Mesendoderm (in vitro differentiated cells): ENCODE data around the gene FRMD4A.
"Not testable (repeated sequence)": the region's sequence is repeated elsewhere in the genome, so short reads cannot be mapped to it uniquely, and the experiment has no call there.

ENCODE experiments used
- DNase-seq: peaks from one replicate; pipeline ENCODE4 v3.0.0; 2013
- H2AK5ac ChIP-seq: 2 replicates; pipeline ENCODE4 v1.6.1; 2013; ENCODE audit warnings: low read length, inconsistent platforms
- H2BK120ac ChIP-seq: 2 replicates; pipeline ENCODE4 v1.6.1; 2013; ENCODE audit warnings: low read depth, mild to moderate bottlenecking, low read length, moderate library complexity, mixed read lengths
- H2BK15ac ChIP-seq: replicated peaks from 2 replicates; pipeline ENCODE4 v1.6.1; 2013; ENCODE audit warnings: low read depth, mild to moderate bottlenecking, moderate library complexity
- H2BK5ac ChIP-seq: 2 replicates; pipeline ENCODE4 v1.6.1; 2013; ENCODE audit warnings: low read length, inconsistent platforms
- H3K18ac ChIP-seq: 2 replicates; pipeline ENCODE4 v1.6.1; 2013; ENCODE audit warnings: mild to moderate bottlenecking, low read length, mixed read lengths
- H3K23ac ChIP-seq: one replicate; pipeline ENCODE4 v1.6.1; 2013; ENCODE audit warnings: low read length
- H3K27ac ChIP-seq: 2 replicates; pipeline ENCODE4 v1.5.1; 2013; ENCODE audit warnings: low read depth, mild to moderate bottlenecking, inconsistent platforms, low read length, moderate library complexity
- H3K27me3 ChIP-seq: 2 replicates; pipeline ENCODE4 v1.6.1; 2013; ENCODE audit warnings: low read length, control low read depth, mild to moderate bottlenecking, inconsistent platforms; ENCODE audit not compliant: insufficient read depth, poor library complexity
- H3K36me3 ChIP-seq: 2 replicates; pipeline ENCODE4 v1.6.1; 2013; ENCODE audit warnings: low read length, inconsistent platforms; ENCODE audit not compliant: control insufficient read depth, insufficient read depth
- H3K4ac ChIP-seq: one replicate; pipeline ENCODE4 v1.6.1; 2013; ENCODE audit warnings: low read depth, mild to moderate bottlenecking, low read length, moderate library complexity
- H3K4me1 ChIP-seq: 2 replicates; pipeline ENCODE4 v1.6.1; 2013; ENCODE audit warnings: low read depth, low read length, inconsistent platforms; ENCODE audit not compliant: control insufficient read depth
- H3K4me2 ChIP-seq: 2 replicates; pipeline ENCODE4 v1.6.1; 2013; ENCODE audit warnings: low read length
- H3K4me3 ChIP-seq: 2 replicates; pipeline ENCODE4 v1.5.1; 2013; ENCODE audit warnings: mild to moderate bottlenecking, low read length
- H3K56ac ChIP-seq: one replicate; pipeline ENCODE4 v1.6.1; 2013; ENCODE audit warnings: low read length
- H3K79me1 ChIP-seq: 2 replicates; pipeline ENCODE4 v1.6.1; 2013; ENCODE audit warnings: low read length, inconsistent platforms
- H3K79me2 ChIP-seq: 2 replicates; pipeline ENCODE4 v1.6.1; 2013; ENCODE audit warnings: mild to moderate bottlenecking, low read length; ENCODE audit not compliant: control insufficient read depth, insufficient read depth
- H3K9ac ChIP-seq: 2 replicates; pipeline ENCODE4 v1.6.1; 2013; ENCODE audit warnings: low read length, inconsistent platforms
- H4K5ac ChIP-seq: one replicate; pipeline ENCODE4 v1.6.1; 2013; ENCODE audit warnings: low read length
- H4K8ac ChIP-seq: one replicate; pipeline ENCODE4 v1.6.1; 2013; ENCODE audit warnings: low read depth, mild to moderate bottlenecking, control low read depth, low read length, moderate library complexity
- WGBS: extraction: QIAGEN DNeasy Blood & Tissue Kit; methylation state at CpG from one replicate; pipeline ENCODE4 v1.1.7; 2013; ENCODE audit warnings: low lambda C conversion rate, missing lambda C conversion rate; ENCODE audit not compliant: insufficient coverage; ENCODE audit errors: extremely low coverage; 5-methylcytosine and 5-hydroxymethylcytosine counted together

The FRMD4A gene

DNA sequence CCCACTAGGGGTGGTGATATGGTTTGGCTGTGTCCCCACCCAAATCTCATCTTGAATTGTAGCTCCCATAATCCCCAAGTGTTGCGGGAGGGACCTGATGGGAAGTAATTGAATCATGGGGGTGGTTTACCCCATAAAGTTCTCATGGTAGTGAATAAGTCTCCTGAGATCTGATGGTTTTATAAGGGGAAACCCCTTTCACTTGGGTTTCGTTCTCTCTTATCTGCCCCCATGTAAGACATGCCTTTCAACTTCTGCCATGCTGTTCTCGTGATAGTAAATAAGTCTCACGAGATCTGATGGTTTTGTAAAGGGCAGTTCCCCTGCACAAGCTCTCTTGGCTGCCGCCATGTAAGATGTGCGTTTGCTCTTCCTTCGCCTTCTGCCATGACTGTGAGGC, 117.0 kb downstream of the FRMD4A start:
- H3K9ac ChIP-seq, H3K4me2 ChIP-seq, H3K23ac ChIP-seq, DNase-seq, H3K18ac ChIP-seq, H3K4me1 ChIP-seq, H3K79me1 ChIP-seq, H3K79me2 ChIP-seq, H3K27ac ChIP-seq, H4K5ac ChIP-seq, H3K36me3 ChIP-seq, H4K8ac ChIP-seq, H2BK15ac ChIP-seq, H2AK5ac ChIP-seq, H3K56ac ChIP-seq, H2BK5ac ChIP-seq, H2BK120ac ChIP-seq, H3K27me3 ChIP-seq, H3K4me3 ChIP-seq, H3K4ac ChIP-seq: not testable (repeated sequence)
- no CpG with 5 or more reads among the region's 7 CpGs for WGBS

DNA sequence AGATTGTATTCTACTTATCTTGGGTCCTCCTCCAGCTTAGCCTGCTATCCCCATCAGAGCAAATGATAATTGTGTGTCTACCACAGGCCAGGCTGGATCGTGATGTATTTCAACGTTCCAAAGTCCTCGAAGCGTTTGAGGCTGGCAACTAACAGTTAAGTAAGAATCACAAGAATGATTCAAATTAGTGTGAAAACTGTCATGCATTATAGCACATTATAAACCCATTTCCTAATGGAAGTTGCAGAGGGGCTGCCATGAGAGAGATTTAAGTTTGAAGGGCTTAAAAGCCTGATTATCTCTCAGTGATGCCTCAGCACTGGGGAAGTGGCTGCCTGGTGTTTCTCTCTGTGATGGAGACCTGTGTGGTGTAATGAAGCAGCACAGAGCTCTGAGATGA, 119.1 kb downstream of the FRMD4A start:
- H3K23ac ChIP-seq: no peak overlapping the region
- no peaks in the 10 kb centered on the region for H3K4me1 ChIP-seq
- H3K27ac ChIP-seq: no peak overlapping the region
- no peak overlapping the region for H4K8ac ChIP-seq
- no peak overlapping the region for H2AK5ac ChIP-seq
- no peak overlapping the region for H3K4me3 ChIP-seq
- WGBS: no CpG with 5 or more reads among the region's 4 CpGs
- no peak overlapping the region for H3K4me2 ChIP-seq
- no peaks in the 10 kb centered on the region for H3K79me1 ChIP-seq
- H3K56ac ChIP-seq: no peak overlapping the region
- no peaks in the 10 kb centered on the region for H3K79me2 ChIP-seq
- no peak overlapping the region for H2BK5ac ChIP-seq
- H3K9ac ChIP-seq: no peak overlapping the region
- H3K36me3 ChIP-seq: no peaks in the 10 kb centered on the region
- no peak overlapping the region for H2BK15ac ChIP-seq
- H3K18ac ChIP-seq: no peak overlapping the region
- DNase-seq: no peak
- H2BK120ac ChIP-seq: no peak overlapping the region
- H3K27me3 ChIP-seq: no peaks in the 10 kb centered on the region
- H3K4ac ChIP-seq: no peak overlapping the region
- H4K5ac ChIP-seq: no peak overlapping the region

DNA sequence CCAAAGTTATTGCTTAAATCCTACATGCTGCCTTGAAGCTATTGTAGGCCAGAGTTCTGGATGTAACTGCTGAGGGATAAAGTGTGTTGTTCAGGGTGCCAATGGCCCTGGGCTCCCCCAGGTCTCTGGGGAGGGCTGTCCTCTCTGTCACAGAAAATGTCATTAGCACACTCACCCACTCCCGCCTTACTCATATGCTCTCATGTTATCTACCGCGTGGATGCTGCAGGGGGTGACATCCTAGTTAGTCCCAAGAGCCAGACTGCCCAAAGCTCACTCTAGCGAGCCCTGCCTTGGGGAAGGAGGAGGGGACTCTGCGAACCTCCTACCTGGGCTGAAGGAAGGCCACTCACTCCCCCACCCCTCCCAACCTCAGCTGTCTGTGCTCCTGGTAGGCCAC, 122.5 kb downstream of the FRMD4A start:
- Histone ChIP-seq H3K79me1 (no peaks in the 10 kb centered on the region), H4K8ac (no peak overlapping the region), H2BK5ac (no peak overlapping the region), H2AK5ac (no peak overlapping the region), H3K56ac (no peak overlapping the region), H4K5ac (no peak overlapping the region), H3K23ac (no peak overlapping the region), H3K36me3 (no peaks in the 10 kb centered on the region), H3K18ac (no peak overlapping the region), H3K4me2 (no peak overlapping the region), H2BK15ac (no peak overlapping the region), H3K9ac (no peak overlapping the region), H3K79me2 (no peaks in the 10 kb centered on the region), H3K4me1 (no peaks in the 10 kb centered on the region), H3K27me3 (no peaks in the 10 kb centered on the region), H3K4ac (no peak overlapping the region), H3K27ac (no peak overlapping the region), H2BK120ac (no peak overlapping the region), H3K4me3 (no peak overlapping the region)
- DNase-seq: no peak
- no CpG with 5 or more reads among the region's 5 CpGs for WGBS

DNA sequence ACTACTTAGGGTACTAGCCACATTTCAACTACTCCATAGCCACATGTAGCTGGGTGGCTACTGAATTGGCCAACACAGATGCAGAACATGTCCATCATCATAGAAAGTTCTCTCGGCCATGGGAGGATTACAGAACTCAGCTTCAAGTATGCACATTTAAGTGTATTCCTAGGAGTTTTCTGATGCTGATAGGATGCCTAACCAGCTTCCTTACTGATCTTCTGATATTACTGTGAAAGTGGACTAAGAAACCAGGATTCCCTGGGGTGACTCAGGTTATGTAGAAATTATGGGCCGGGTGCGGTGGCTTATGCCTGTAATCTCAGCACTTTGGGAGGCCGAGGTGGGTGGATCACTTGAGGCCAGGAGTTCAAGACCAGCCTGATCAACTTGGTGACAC, 125.5 kb downstream of the FRMD4A start:
- H2AK5ac ChIP-seq: no peak overlapping the region
- no peak overlapping the region for H4K8ac ChIP-seq
- no peak overlapping the region for H3K4me2 ChIP-seq
- no peaks in the 10 kb centered on the region for H3K4me1 ChIP-seq
- no peak overlapping the region for H3K4me3 ChIP-seq
- H2BK15ac ChIP-seq: no peak overlapping the region
- no peaks in the 10 kb centered on the region for H3K27me3 ChIP-seq
- DNase-seq: no peak
- no peak overlapping the region for H3K4ac ChIP-seq
- no peak overlapping the region for H2BK120ac ChIP-seq
- no peaks in the 10 kb centered on the region for H3K79me2 ChIP-seq
- H2BK5ac ChIP-seq: no peak overlapping the region
- no peak overlapping the region for H3K23ac ChIP-seq
- no CpG with 5 or more reads among the region's 4 CpGs for WGBS
- H3K9ac ChIP-seq: no peak overlapping the region
- no peaks in the 10 kb centered on the region for H3K79me1 ChIP-seq
- H4K5ac ChIP-seq: no peak overlapping the region
- no peak overlapping the region for H3K27ac ChIP-seq
- H3K56ac ChIP-seq: no peak overlapping the region
- H3K36me3 ChIP-seq: no peaks in the 10 kb centered on the region
- no peak overlapping the region for H3K18ac ChIP-seq

DNA sequence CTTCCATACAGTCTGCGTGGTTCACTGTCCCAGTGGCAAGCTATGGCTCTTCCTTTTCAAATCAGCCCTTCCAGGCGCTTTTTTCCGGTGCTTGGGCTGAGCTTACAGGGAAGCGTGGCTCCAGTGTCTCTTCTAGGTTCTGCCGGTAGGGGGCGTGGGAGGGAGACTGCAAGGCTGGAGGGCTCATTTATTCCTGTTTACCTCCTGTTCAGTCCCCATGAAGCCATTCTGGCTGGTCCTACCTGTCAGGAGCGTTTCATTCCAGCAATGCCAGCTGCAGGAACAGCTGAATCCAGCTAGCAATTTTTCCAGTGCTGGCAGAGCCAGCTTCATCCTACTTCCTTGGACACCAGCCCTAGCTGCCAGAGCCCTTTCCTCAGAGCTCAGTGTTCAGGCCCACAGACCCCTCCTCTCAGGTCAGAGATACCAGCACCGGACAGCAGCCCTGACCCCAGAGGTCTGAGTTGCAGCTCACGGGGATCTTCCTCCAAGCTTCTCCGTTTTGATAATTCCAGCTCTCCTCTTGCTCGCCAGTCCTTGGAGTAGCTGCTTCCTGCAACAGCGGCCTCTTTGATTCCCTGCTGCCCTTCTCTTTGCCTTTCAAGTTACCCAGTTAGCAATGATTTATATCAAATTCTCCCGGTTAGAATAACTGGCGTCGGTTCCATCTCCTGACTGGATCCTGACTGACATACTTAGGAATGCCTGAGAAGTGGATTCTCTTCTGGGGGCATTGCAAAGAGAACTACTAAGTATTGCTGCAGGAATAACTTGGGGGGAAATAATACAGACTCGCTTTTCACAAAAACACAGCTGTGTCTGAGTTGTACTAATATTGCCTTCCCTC, 129.8 kb downstream of the FRMD4A start:
- no peak overlapping the region for H3K4me2 ChIP-seq
- H3K23ac ChIP-seq: no peak overlapping the region
- no peak overlapping the region for H2AK5ac ChIP-seq
- no peak overlapping the region for H3K27ac ChIP-seq
- H3K79me1 ChIP-seq: no peaks in the 10 kb centered on the region
- no peaks in the 10 kb centered on the region for H3K36me3 ChIP-seq
- peak; percentile 47 for DNase-seq
- no CpG with 5 or more reads among the region's 16 CpGs for WGBS
- H3K18ac ChIP-seq: no peak overlapping the region
- no peaks in the 10 kb centered on the region for H3K79me2 ChIP-seq
- H3K56ac ChIP-seq: no peak overlapping the region
- H3K4me3 ChIP-seq: no peak overlapping the region
- H3K4me1 ChIP-seq: no peaks in the 10 kb centered on the region
- H3K27me3 ChIP-seq: no peaks in the 10 kb centered on the region
- H4K8ac ChIP-seq: no peak overlapping the region
- no peak overlapping the region for H2BK5ac ChIP-seq
- H2BK120ac ChIP-seq: no peak overlapping the region
- no peak overlapping the region for H2BK15ac ChIP-seq
- no peak overlapping the region for H4K5ac ChIP-seq
- H3K4ac ChIP-seq: no peak overlapping the region
- H3K9ac ChIP-seq: no peak overlapping the region

DNA sequence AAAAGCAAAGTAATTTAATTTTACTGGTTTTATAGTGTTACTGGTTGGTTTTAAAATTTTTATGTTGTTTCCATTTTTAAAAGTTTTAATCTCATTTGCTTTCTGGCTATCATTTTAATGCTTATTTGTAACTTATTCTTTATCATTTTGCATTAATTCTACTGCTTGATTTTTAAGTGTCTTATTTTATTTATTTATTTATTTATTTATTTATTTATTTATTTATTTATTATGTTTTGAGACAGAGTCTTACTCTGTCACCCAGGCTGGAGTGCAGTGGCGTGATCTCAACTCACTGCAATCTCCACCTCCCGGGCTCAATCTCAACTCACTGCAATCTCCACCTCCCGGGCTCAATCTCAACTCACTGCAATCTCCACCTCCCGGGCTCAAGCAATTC, 131.6 kb downstream of the FRMD4A start:
- H3K56ac ChIP-seq, DNase-seq, H3K18ac ChIP-seq, H2AK5ac ChIP-seq, H3K79me1 ChIP-seq, H3K27ac ChIP-seq, H3K27me3 ChIP-seq, H3K4me3 ChIP-seq, H2BK15ac ChIP-seq, H3K4ac ChIP-seq, H3K9ac ChIP-seq, H3K36me3 ChIP-seq, H2BK5ac ChIP-seq, H3K79me2 ChIP-seq, H3K4me1 ChIP-seq, H3K23ac ChIP-seq, H4K8ac ChIP-seq, H3K4me2 ChIP-seq, H2BK120ac ChIP-seq, H4K5ac ChIP-seq: not testable (repeated sequence)
- no CpG with 5 or more reads among the region's 4 CpGs for WGBS
